Memory B cell (primary cell): ENCODE results near the gene TMLHE.
"Not testable (repeated sequence)": the region's sequence is repeated elsewhere in the genome, so short reads cannot be mapped to it uniquely, and the experiment has no call there.

Experiments
- ATAC-seq: fragments of 150-1000 bp; cut with Tn5 transposase; 2 replicates; pipeline ENCODE4 v1.10.0; 2021; ENCODE audit warnings: low read depth, mild to moderate bottlenecking, moderate library complexity
- DNase-seq, 2 donors: peaks; one replicate each; pipeline ENCODE4 v3.0.0; 2022; ENCODE audit warnings: low spot score in 2 of 2
- H3K27ac Mint-ChIP-seq: one replicate; pipeline ENCODE4 v1.8.0; 2022; ENCODE audit warnings: mild to moderate bottlenecking, moderate library complexity, mixed read lengths
- H3K27me3 Mint-ChIP-seq: one replicate; pipeline ENCODE4 v1.8.0; 2022; ENCODE audit warnings: mixed read lengths
- H3K36me3 Mint-ChIP-seq: one replicate; pipeline ENCODE4 v1.8.0; 2022; ENCODE audit warnings: mild to moderate bottlenecking, mixed read lengths
- H3K4me1 Mint-ChIP-seq: one replicate; pipeline ENCODE4 v1.8.0; 2022; ENCODE audit warnings: mixed read lengths
- H3K4me3 Mint-ChIP-seq: one replicate; pipeline ENCODE4 v1.8.0; 2022; ENCODE audit warnings: mild to moderate bottlenecking, moderate library complexity, mixed read lengths
- H3K9me3 Mint-ChIP-seq: one replicate; pipeline ENCODE4 v1.8.0; 2022; ENCODE audit warnings: mixed read lengths

Gene TMLHE

GRCh38 chrX:155612312-155613224, at the start of gene TMLHE, which contains the start of gene SPRY3:
Gene TMLHE, minus strand, starts transcription at chrX:155612952. Its CDS starts 67,676 bp downstream, at chrX:155545276.
Gene SPRY3, plus strand, starts transcription at chrX:155612586.
- H3K9me3 Mint-ChIP-seq: no peaks in the 10 kb centered on the region
- ATAC-seq (peak; percentile 88), DNase-seq (peak; percentile 15 to 41)
- peaks cover 1% of the 10 kb centered on the region for H3K36me3 Mint-ChIP-seq
- no peaks in the 10 kb centered on the region for H3K27me3 Mint-ChIP-seq
- peak within 1 kb of the TSS; percentile 87 for H3K27ac Mint-ChIP-seq
- peak within 1 kb of the TSS; percentile 92 for H3K4me3 Mint-ChIP-seq
- H3K4me1 Mint-ChIP-seq: peaks cover 4% of the 10 kb centered on the region

- ATAC-seq: no peak
- Mint-ChIP-seq H3K27me3 (peaks cover 4% of the 10 kb centered on the region), H3K36me3 (peaks cover 2% of the 10 kb centered on the region), H3K27ac (no peak overlapping the region), H3K4me3 (no peak overlapping the region), H3K9me3 (peaks cover 1% of the 10 kb centered on the region), H3K4me1 (no peaks in the 10 kb centered on the region)
- DNase-seq: no peak
These were observed 49.5 kb upstream of the TMLHE start for GRCh38 chrX:155662282-155662681.

GRCh38 chrX:155645180-155645579, 32.4 kb upstream of the TMLHE start:
- no peak for ATAC-seq
- no peak overlapping the region for H3K4me3 Mint-ChIP-seq

GRCh38 chrX:155643240-155643639, 30.5 kb upstream of the TMLHE start:
- Mint-ChIP-seq H3K27ac (no peak overlapping the region), H3K4me1 (no peaks in the 10 kb centered on the region), H3K27me3 (peaks cover 5% of the 10 kb centered on the region), H3K4me3 (no peak overlapping the region), H3K9me3 (peaks cover 1% of the 10 kb centered on the region), H3K36me3 (peaks cover 6% of the 10 kb centered on the region)
- DNase-seq: no peak
- ATAC-seq: no peak

More at GRCh38 chrX:155645180-155645579, 32.4 kb upstream of the TMLHE start:
- no peak for DNase-seq
- H3K27me3 Mint-ChIP-seq: peaks cover 5% of the 10 kb centered on the region
- H3K27ac Mint-ChIP-seq: no peak overlapping the region
- H3K36me3 Mint-ChIP-seq: peaks cover 6% of the 10 kb centered on the region
- H3K4me1 Mint-ChIP-seq: no peaks in the 10 kb centered on the region
- H3K9me3 Mint-ChIP-seq: peaks cover 1% of the 10 kb centered on the region

- H3K4me3 Mint-ChIP-seq: peak overlapping the region; percentile 75
- H3K9me3 Mint-ChIP-seq, ATAC-seq, H3K27ac Mint-ChIP-seq, H3K27me3 Mint-ChIP-seq, H3K36me3 Mint-ChIP-seq, DNase-seq, H3K4me1 Mint-ChIP-seq: not testable (repeated sequence)
These were observed 28.6 kb upstream of the TMLHE start for GRCh38 chrX:155641371-155641770.

GRCh38 chrX:155637714-155638113, 25.0 kb upstream of the TMLHE start:
- Mint-ChIP-seq H3K9me3 (no peaks in the 10 kb centered on the region), H3K4me1 (peaks cover 1% of the 10 kb centered on the region), H3K36me3 (no peaks in the 10 kb centered on the region), H3K27me3 (no peaks in the 10 kb centered on the region), H3K4me3 (no peak overlapping the region), H3K27ac (no peak overlapping the region)
- ATAC-seq (no peak), DNase-seq (no peak)

GRCh38 chrX:155635019-155635418, 22.3 kb upstream of the TMLHE start:
- H3K36me3 Mint-ChIP-seq, H3K4me1 Mint-ChIP-seq, H3K4me3 Mint-ChIP-seq, H3K9me3 Mint-ChIP-seq, H3K27ac Mint-ChIP-seq, DNase-seq, H3K27me3 Mint-ChIP-seq, ATAC-seq: not testable (repeated sequence)

GRCh38 chrX:155632431-155633100, 19.8 kb upstream of the TMLHE start:
- no peak for DNase-seq
- H3K27me3 Mint-ChIP-seq: no peaks in the 10 kb centered on the region
- H3K27ac Mint-ChIP-seq: peak overlapping the region; percentile 41
- peaks cover 2% of the 10 kb centered on the region for H3K36me3 Mint-ChIP-seq
- H3K9me3 Mint-ChIP-seq: peaks cover 4% of the 10 kb centered on the region
- peak; percentile 53 for ATAC-seq
- peaks cover 5% of the 10 kb centered on the region for H3K4me1 Mint-ChIP-seq
- H3K4me3 Mint-ChIP-seq: no peak overlapping the region

GRCh38 chrX:155620110-155620509, 7.4 kb upstream of the TMLHE start:
- not testable (repeated sequence) for H3K27me3 Mint-ChIP-seq, H3K9me3 Mint-ChIP-seq, H3K27ac Mint-ChIP-seq, DNase-seq, H3K4me3 Mint-ChIP-seq, H3K36me3 Mint-ChIP-seq, H3K4me1 Mint-ChIP-seq, ATAC-seq

GRCh38 chrX:155615938-155616337, 3.2 kb upstream of the TMLHE start:
- no peak overlapping the region for H3K4me3 Mint-ChIP-seq
- ATAC-seq (no peak), DNase-seq (no peak)
- peaks cover 1% of the 10 kb centered on the region for H3K9me3 Mint-ChIP-seq
- H3K27ac Mint-ChIP-seq: no peak overlapping the region
- peaks cover 2% of the 10 kb centered on the region for H3K4me1 Mint-ChIP-seq
- peaks cover 2% of the 10 kb centered on the region for H3K27me3 Mint-ChIP-seq
- H3K36me3 Mint-ChIP-seq: peaks cover 2% of the 10 kb centered on the region

GRCh38 chrX:155613927-155614559, 1.3 kb upstream of the TMLHE start:
- DNase-seq (no peak), ATAC-seq (no peak)
- Mint-ChIP-seq H3K9me3 (peaks cover 1% of the 10 kb centered on the region), H3K27ac (no peak overlapping the region), H3K4me1 (peaks cover 4% of the 10 kb centered on the region), H3K4me3 (no peak overlapping the region), H3K27me3 (peaks cover 2% of the 10 kb centered on the region), H3K36me3 (peaks cover 3% of the 10 kb centered on the region)

- Mint-ChIP-seq H3K4me3 (peak overlapping the region; percentile 55), H3K27ac (no peak overlapping the region), H3K27me3 (no peaks in the 10 kb centered on the region), H3K4me1 (peaks cover 4% of the 10 kb centered on the region), H3K36me3 (peaks cover 9% of the 10 kb centered on the region), H3K9me3 (peaks cover 6% of the 10 kb centered on the region)
- ATAC-seq (peak; percentile 30), DNase-seq (no peak)
These were observed 1.4 kb downstream of the TMLHE start for GRCh38 chrX:155611302-155611701.

GRCh38 chrX:155592981-155593380, 19.8 kb downstream of the TMLHE start:
- peaks cover 10% of the 10 kb centered on the region for H3K9me3 Mint-ChIP-seq
- DNase-seq (no peak), ATAC-seq (no peak)
- peaks cover 17% of the 10 kb centered on the region for H3K36me3 Mint-ChIP-seq
- H3K4me3 Mint-ChIP-seq: no peak overlapping the region
- H3K27me3 Mint-ChIP-seq: no peaks in the 10 kb centered on the region
- H3K4me1 Mint-ChIP-seq: no peaks in the 10 kb centered on the region
- no peak overlapping the region for H3K27ac Mint-ChIP-seq

- H3K4me3 Mint-ChIP-seq: no peak overlapping the region
- H3K27ac Mint-ChIP-seq: no peak overlapping the region
- H3K36me3 Mint-ChIP-seq: peaks cover 16% of the 10 kb centered on the region
- ATAC-seq (no peak), DNase-seq (no peak)
- H3K4me1 Mint-ChIP-seq: no peaks in the 10 kb centered on the region
- H3K9me3 Mint-ChIP-seq: peaks cover 10% of the 10 kb centered on the region
- H3K27me3 Mint-ChIP-seq: no peaks in the 10 kb centered on the region
These were observed 20.4 kb downstream of the TMLHE start for GRCh38 chrX:155592331-155592730.
